Activated naive CD4-positive, alpha-beta T cell treated with anti-CD3 and anti-CD28 coated beads, Interleukin-2, amount 10 ng/mL, durations not matched to agents 7 days and 5 days (primary cell): ENCODE results near the gene STK32C.
"Not testable (repeated sequence)": the region's sequence is repeated elsewhere in the genome, so short reads cannot be mapped to it uniquely, and the experiment has no call there.

ENCODE experiments used
- CTCF ChIA-PET: fragments of 350-600 bp; sonication (Branson Sonifier 250); formaldehyde crosslinking; loops from one replicate; lab custom pipeline; 2021; ENCODE audit warnings: antibody characterized with exemption; lab: Charles Lee
- DNase-seq: peaks from one replicate; pipeline ENCODE4 v3.0.0-alpha.2; 2020
- H3K27ac Mint-ChIP-seq: one replicate; pipeline ENCODE4 v1.8.0; 2021; ENCODE audit warnings: mild to moderate bottlenecking, moderate library complexity, mixed read lengths
- H3K27me3 Mint-ChIP-seq: one replicate; pipeline ENCODE4 v1.8.0; 2021; ENCODE audit warnings: mild to moderate bottlenecking, mixed read lengths
- H3K36me3 Mint-ChIP-seq: one replicate; pipeline ENCODE4 v1.8.0; 2021; ENCODE audit warnings: mixed read lengths
- H3K4me1 Mint-ChIP-seq: one replicate; pipeline ENCODE4 v1.8.0; 2021; ENCODE audit warnings: mixed read lengths
- H3K4me3 Mint-ChIP-seq: one replicate; pipeline ENCODE4 v1.8.0; 2021; ENCODE audit warnings: mild to moderate bottlenecking, moderate library complexity, mixed read lengths
- H3K9me3 Mint-ChIP-seq: one replicate; pipeline ENCODE4 v1.8.0; 2021; ENCODE audit warnings: mixed read lengths

The STK32C gene

DNA sequence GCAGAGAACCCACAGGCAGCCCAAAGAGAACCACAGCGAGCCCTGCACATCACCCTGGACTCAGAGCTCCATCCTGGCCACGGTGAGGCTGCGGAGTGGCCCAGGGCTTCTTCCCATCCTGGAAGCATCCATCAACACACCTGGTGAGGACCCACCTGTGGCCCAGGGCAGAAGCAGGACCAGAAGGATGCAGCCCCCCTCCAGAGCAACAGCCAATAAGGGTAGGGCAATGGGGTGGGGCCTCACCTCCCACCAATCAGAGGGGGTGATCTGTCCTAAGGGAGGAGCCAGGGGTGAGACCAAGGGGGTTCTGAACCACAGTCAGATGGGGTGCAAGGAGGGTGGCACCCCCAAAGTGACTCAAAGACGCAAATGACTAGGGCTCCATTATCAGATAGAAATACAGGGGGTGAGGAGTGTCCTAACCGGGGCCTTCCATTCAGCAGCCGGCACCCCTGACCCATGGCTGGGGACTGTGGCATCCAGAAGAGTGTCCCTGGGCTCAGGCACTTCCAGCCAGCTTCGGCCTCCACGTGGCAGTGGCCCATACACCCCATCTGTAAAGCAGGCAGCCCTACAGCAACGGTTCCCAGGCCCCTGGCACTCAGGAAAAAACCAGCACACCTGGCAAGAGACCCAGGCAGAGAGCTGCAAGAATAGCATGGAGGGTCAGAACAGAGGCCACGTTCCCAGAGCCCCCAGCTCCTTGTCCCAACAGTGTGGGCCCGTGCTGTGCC is 36.9 kb downstream of the STK32C start:
- Mint-ChIP-seq H3K27ac (no peak overlapping the region), H3K4me1 (peaks cover 8% of the 10 kb centered on the region), H3K27me3 (no peaks in the 10 kb centered on the region)

DNA sequence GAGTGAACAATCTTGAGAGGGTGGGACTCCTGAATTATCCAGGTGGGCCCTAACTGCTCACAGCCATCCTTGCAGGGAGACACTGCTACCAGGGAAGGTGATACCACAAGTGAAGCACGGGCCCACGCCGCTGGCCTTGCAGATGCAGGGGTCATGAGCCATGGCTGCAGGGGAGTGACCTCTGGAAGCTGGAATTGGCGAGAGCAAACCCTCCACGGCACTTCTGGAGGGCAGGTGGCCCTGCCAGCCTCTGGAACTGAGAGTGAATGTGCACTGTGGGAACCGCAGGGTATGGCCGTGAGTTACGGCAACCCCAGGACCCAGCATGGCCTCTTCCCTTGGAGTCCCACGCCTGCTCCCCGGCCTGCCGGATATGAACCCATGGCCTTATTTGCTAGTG is 37.5 kb downstream of the STK32C start:
- Mint-ChIP-seq H3K27me3 (no peaks in the 10 kb centered on the region), H3K27ac (no peak overlapping the region), H3K4me1 (peaks cover 8% of the 10 kb centered on the region), H3K36me3 (no peaks in the 10 kb centered on the region), H3K9me3 (peaks cover 18% of the 10 kb centered on the region), H3K4me3 (no peak overlapping the region)
- CTCF ChIA-PET: no interaction called here
- no peak for DNase-seq

More for the DNA sequence above, 36.9 kb downstream of the STK32C start:
- CTCF ChIA-PET: no interaction called here
- H3K4me3 Mint-ChIP-seq: no peak overlapping the region
- H3K9me3 Mint-ChIP-seq: peaks cover 18% of the 10 kb centered on the region
- H3K36me3 Mint-ChIP-seq: no peaks in the 10 kb centered on the region
- DNase-seq: no peak

DNA sequence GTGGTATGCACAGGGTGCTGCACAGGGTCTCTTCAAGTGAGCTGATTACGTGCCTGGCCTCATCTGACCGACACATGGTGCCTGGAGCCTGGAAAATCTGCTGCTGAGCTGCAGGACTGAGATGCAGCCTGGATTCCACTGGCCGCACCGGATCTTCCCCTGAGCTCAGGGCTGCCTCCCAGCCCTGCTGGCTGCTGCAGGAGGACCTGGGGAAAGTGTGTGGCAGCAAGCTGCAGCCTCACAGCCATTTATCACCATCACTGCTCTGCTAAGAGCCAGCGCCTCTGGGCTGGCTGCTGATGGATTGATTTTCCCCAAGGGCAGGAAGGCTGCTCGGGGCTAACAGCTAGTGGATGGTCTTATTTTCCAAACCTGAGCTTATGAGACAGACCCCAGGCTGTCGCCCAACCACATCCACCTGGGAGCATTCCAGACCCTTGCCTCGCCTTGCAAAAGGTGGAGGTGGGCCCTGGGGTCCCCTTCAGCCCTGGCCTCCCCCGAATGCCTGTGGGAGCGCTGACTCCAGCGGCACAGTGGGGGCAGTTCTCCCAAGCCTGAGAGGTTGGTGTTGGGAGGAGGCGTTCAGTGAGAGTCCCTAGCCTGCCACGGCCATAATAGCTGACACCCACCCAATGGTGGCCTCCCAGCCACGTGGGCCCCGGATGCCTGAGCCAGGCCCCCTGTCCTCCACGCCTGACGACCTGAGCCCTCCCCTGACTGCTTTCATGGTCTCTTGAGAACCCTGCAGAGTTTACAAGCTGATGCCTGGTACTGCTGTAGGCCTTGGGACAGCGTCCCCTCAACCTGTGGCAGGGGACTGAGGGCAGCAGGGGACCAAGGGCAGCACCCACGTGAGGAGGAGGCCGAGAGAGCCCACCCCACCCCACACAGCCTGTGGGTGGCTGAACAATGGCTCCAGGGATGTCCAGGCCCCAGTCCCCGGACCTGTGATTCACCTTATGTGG is 38.2 kb downstream of the STK32C start:
- H3K27me3 Mint-ChIP-seq: no peaks in the 10 kb centered on the region
- H3K36me3 Mint-ChIP-seq: no peaks in the 10 kb centered on the region
- DNase-seq: no peak
- H3K4me1 Mint-ChIP-seq: peaks cover 8% of the 10 kb centered on the region
- CTCF ChIA-PET: no interaction called here
- H3K4me3 Mint-ChIP-seq: no peak overlapping the region
- H3K9me3 Mint-ChIP-seq: peaks cover 18% of the 10 kb centered on the region
- no peak overlapping the region for H3K27ac Mint-ChIP-seq

DNA sequence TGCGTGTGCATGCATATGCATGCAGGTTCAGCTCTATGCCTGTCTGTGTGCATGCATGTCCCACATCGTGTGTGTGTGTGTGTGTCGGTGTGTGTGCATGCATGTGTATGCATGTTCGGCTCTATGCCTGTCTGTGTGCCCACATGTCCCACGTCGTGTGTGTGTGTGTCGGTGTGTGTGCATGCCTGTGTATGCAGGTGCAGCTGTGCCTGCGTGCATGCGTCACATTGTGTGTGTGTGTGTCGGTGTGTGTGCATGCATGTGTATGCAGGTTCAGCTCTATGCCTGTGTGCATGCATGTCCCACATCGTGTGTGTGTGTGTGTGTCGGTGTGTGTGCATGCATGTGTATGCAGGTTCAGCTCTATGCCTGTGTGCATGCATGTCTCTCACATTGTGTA is 39.8 kb downstream of the STK32C start:
- H3K36me3 Mint-ChIP-seq, H3K27ac Mint-ChIP-seq, H3K27me3 Mint-ChIP-seq, H3K4me1 Mint-ChIP-seq, H3K4me3 Mint-ChIP-seq, CTCF ChIA-PET, DNase-seq: not testable (repeated sequence)
- peaks cover 18% of the 10 kb centered on the region for H3K9me3 Mint-ChIP-seq

DNA sequence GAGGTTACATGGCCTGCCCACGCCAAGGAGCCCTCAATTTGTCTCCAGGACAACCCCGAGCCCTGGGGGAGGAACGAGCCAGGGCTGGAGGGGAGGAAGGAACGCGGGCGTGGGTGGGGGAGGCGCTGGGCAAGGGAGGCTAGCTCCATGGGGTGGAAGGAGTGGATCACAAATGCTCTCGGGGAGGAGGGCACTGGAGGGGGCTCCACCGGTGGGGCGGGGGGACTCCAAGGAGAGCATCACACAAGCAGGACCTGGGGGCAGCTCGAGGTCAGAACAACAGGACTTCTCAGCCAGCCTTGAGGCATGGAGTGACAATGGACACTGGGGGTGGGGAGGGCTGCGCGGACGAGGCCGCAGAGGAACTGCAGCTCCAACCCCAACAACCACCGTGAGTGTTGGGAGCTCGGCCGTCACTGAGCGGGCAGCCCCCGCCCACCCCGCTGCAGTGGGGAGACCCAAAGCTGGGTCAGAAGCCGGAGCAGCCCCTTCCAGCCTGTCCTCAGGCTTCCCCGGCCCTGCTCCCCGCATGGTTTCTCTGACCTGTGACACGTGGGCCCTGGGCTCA is 41.1 kb downstream of the STK32C start:
- no peak overlapping the region for H3K27ac Mint-ChIP-seq
- no peaks in the 10 kb centered on the region for H3K36me3 Mint-ChIP-seq
- H3K4me1 Mint-ChIP-seq: peaks cover 8% of the 10 kb centered on the region
- H3K27me3 Mint-ChIP-seq: no peaks in the 10 kb centered on the region
- CTCF ChIA-PET: interaction anchor here (0.8 kb wide), 1 partner anchor 39 kb away, joined by 3 read pairs; no protein-coding TSS in a partner anchor
- DNase-seq: no peak
- H3K4me3 Mint-ChIP-seq: no peak overlapping the region
- H3K9me3 Mint-ChIP-seq: peaks cover 18% of the 10 kb centered on the region

DNA sequence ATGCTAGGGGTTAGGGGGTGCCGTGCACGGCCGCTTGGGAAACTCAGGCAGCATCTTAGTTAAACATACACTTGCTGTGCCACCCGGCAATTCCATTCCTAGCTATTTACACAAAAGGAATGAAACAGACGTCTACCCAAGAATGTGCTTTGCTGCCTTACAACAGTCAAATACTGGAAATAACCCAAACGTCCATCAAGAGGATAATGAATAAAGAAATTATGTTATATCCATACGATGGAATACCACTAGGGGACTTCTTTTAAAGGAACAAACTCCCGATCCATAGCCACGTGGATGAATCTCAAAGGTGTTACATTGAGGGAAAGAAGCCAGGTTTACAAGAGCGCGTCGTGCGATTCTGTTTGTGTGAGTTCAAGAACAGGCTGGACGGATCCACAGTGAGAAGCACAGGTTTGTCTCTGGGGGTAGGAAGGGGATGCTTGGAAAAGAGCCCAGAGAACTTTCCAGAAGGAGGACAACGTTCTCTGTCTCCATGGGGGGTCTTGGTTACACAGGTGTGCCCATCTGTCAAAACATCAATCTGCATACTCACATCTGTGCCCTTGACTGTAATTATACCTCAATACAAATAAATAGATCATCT is 41.8 kb downstream of the STK32C start:
- H3K27me3 Mint-ChIP-seq: no peaks in the 10 kb centered on the region
- H3K4me1 Mint-ChIP-seq: peaks cover 8% of the 10 kb centered on the region
- no peak overlapping the region for H3K27ac Mint-ChIP-seq
- H3K4me3 Mint-ChIP-seq: no peak overlapping the region
- H3K9me3 Mint-ChIP-seq: peaks cover 18% of the 10 kb centered on the region
- no peaks in the 10 kb centered on the region for H3K36me3 Mint-ChIP-seq
- CTCF ChIA-PET: no interaction called here
- no peak for DNase-seq

DNA sequence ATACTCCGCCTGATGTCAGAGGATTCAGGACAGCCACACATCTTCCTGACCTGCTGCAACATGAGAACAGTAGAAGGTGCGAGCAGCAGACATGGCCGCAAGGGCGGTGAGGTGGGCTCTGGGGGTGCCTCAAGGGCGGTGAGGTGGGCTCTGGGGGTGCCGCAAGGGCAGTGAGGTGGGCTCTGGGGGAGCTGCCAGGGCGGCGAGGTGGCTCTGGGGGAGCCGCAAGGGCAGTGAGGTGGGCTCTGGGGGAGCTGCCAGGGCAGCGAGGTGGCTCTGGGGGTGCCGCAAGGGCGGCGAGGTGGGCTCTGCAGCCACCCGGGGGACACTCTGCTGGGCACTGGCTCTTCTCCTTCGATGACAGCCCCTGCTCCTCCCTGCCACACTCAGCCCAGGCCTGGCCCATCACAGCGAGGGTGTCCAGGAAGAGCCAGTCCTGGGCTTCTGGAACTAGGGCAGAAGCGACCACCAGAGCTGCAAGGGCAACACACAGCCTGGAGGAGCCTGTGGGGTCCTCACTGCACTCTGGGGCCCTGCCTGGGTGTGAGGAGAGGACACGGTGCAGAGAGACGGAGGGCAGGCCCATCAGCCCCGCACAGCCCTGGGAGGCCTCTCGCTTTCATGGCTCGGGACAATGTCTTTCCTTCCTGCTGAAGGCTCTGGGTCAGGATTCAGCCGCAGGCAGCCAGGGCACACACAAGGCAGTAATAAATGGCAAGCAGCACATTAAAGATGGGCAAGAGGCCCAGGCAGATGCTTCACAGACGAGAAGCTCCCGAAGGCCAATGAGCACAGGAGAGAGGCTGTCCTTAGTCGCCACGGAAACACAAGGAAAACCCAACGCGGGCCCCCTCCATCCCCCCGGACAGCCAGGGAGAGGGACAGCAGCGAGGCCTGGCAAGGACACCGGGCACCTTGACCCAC is 42.5 kb downstream of the STK32C start:
- CTCF ChIA-PET: no interaction called here
- no peak for DNase-seq
- Mint-ChIP-seq H3K9me3 (peaks cover 18% of the 10 kb centered on the region), H3K4me1 (peaks cover 8% of the 10 kb centered on the region), H3K27me3 (no peaks in the 10 kb centered on the region), H3K27ac (no peak overlapping the region), H3K4me3 (no peak overlapping the region), H3K36me3 (no peaks in the 10 kb centered on the region)

DNA sequence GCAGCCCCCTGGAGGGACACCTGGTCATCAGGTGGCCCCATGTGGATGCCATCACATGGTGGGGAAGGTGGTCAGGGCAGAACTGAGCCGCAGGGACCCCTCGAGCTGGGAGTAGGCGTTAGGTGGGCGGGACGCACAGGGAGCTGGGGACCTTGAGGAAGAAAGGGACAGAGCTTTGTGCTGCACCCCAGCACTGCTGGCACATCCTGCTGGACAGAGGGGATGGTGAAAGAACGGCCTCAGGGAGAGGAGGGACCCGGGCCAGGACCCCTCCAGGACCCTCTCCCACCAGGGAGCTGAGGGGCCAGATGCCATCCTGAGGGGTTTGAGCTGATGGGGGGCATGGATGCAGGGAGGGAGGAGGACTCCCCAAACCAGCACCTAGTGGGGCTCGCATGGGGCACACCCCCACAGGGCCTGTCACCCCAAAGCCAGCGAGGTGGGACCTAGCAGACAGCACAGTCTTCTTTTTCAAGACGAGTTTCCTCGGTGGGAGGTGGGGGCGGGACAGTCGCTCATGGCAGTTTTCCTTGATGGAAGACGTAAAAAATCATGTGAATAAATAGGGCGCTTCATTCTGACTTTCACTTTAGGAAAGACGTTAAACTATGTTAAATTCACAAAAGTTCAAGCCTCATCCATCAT is 43.3 kb downstream of the STK32C start:
- Mint-ChIP-seq H3K27ac (no peak overlapping the region), H3K27me3 (no peaks in the 10 kb centered on the region), H3K4me1 (peaks cover 8% of the 10 kb centered on the region), H3K36me3 (no peaks in the 10 kb centered on the region), H3K9me3 (peaks cover 18% of the 10 kb centered on the region), H3K4me3 (no peak overlapping the region)
- DNase-seq: no peak
- CTCF ChIA-PET: interaction anchor here (0.6 kb wide), 1 partner anchor 12 kb away, joined by 3 read pairs; no protein-coding TSS in a partner anchor

DNA sequence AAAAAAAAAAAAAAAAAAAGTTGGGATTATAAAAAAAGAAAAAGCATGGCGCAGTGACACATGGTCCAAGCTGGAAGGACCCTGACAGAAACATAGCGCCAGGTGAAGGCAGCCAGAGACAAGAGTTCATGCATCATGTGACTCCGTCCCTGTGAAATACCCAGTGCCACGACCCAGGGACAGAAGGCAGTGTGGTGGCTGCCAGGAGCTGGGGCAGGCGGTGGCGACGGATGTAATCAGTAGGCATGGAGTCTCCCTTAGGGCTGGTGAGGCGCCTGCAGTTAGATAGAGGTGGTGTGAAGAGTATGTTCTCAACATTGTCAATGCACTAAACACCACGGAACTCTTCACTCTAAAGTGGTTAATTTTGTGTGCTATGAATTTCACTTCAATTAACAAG is 43.9 kb downstream of the STK32C start:
- Mint-ChIP-seq H3K27me3 (no peaks in the 10 kb centered on the region), H3K36me3 (no peaks in the 10 kb centered on the region), H3K27ac (no peak overlapping the region), H3K4me3 (no peak overlapping the region), H3K9me3 (peaks cover 17% of the 10 kb centered on the region), H3K4me1 (peaks cover 8% of the 10 kb centered on the region)
- DNase-seq: no peak
- CTCF ChIA-PET: no interaction called here

GRCh38 chr10:132259702-132260482 is 47.9 kb downstream of the STK32C start:
- Mint-ChIP-seq H3K36me3 (no peaks in the 10 kb centered on the region), H3K9me3 (no peaks in the 10 kb centered on the region), H3K4me3 (no peak overlapping the region), H3K27me3 (no peaks in the 10 kb centered on the region), H3K27ac (no peak overlapping the region), H3K4me1 (peaks cover 13% of the 10 kb centered on the region)
- DNase-seq: no peak
- CTCF ChIA-PET: no interaction called here

DNA sequence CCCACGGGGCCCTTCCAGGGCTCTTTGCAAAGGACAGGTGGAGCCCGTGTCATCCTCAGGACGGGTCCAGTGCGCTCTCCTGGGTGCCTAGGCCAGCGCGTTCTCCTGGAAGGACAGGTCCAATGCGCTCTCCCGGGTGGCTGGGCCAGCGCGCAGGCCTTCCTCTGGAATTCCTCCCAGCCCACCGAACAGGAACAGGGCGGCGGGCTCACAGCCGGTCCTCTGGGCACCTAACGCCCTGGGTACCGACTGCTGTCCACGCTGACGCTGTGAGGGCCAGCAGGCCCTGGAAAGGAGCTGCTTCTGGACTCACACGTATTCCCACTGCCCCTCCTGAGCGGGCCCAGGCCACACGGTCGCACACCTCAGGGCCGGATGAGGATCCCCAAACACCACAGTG is 49.3 kb downstream of the STK32C start:
- CTCF ChIA-PET: no interaction called here
- Mint-ChIP-seq H3K27ac (no peak overlapping the region), H3K4me1 (peaks cover 15% of the 10 kb centered on the region), H3K4me3 (no peak overlapping the region), H3K36me3 (no peaks in the 10 kb centered on the region), H3K27me3 (no peaks in the 10 kb centered on the region), H3K9me3 (no peaks in the 10 kb centered on the region)
- DNase-seq: no peak

- Mint-ChIP-seq H3K27me3 (no peaks in the 10 kb centered on the region), H3K4me3 (no peak overlapping the region), H3K36me3 (no peaks in the 10 kb centered on the region), H3K27ac (no peak overlapping the region), H3K9me3 (no peaks in the 10 kb centered on the region), H3K4me1 (peaks cover 15% of the 10 kb centered on the region)
- DNase-seq: no peak
- CTCF ChIA-PET: no interaction called here
Observed at GRCh38 chr10:132257907-132258306, 49.8 kb downstream of the STK32C start.
